Tibial nerve (tissue), 3 donors: ENCODE results near the gene RSPO3.

Experiments used
- CTCF ChIP-seq, 5 experiments: fragments of 200-600 bp in 3 of 5; fragments of 450-650 bp in 2 of 5; sonication (generic) in 3 of 5; IDR thresholded peaks; one replicate each; pipeline ENCODE4 v1.5.1; 2016 to 2019; ENCODE audit warnings: antibody characterized with exemption in 5 of 5, mild to moderate bottlenecking in 3 of 5, moderate library complexity in 2 of 5
- POLR2A ChIP-seq, 2 donors: fragments of 450-650 bp; IDR thresholded peaks; one replicate each; pipeline ENCODE4 v1.6.1; 2017; ENCODE audit warnings: antibody characterized with exemption in 2 of 2, mild to moderate bottlenecking in 2 of 2, moderate library complexity in 2 of 2

GRCh38 chr6:127202676-127203075 lies 84.2 kb downstream of the RSPO3 start:
- TF ChIP-seq POLR2A (IDR thresholded peaks at IDR 0.05) (no peak), CTCF (IDR thresholded peaks at IDR 0.05) (no peak)
